Activated CD8-positive, alpha-beta memory T cell treated with anti-CD3 and anti-CD28 coated beads, Interleukin-2, amount 50 U/mL, for 1 hour (primary cell): Measurements from ENCODE around the gene PHF2.

Experiments
- DNase-seq: peaks from one replicate; pipeline ENCODE4 v3.0.0-alpha.2; 2020; ENCODE audit errors: extremely low read depth

The PHF2 gene

DNA sequence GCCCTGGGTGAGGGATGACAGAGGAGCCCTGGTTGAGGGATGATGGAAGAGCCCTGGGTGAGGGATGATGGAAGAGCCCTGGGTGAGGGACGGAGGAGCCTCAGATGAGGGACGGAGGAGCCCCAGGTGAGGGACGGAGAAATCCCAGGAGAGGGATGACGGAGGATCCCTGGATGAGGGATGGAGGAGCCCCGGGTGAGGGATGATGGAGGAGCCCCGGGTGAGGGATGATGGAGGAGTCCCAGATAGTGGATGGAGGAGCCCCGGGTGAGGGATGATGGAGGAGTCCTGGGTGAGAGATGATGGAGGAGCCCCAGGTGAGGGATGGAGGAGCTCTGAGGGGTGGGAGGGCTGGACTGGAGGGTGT, 10.9 kb downstream of the PHF2 start:
- DNase-seq, result no peak

DNA sequence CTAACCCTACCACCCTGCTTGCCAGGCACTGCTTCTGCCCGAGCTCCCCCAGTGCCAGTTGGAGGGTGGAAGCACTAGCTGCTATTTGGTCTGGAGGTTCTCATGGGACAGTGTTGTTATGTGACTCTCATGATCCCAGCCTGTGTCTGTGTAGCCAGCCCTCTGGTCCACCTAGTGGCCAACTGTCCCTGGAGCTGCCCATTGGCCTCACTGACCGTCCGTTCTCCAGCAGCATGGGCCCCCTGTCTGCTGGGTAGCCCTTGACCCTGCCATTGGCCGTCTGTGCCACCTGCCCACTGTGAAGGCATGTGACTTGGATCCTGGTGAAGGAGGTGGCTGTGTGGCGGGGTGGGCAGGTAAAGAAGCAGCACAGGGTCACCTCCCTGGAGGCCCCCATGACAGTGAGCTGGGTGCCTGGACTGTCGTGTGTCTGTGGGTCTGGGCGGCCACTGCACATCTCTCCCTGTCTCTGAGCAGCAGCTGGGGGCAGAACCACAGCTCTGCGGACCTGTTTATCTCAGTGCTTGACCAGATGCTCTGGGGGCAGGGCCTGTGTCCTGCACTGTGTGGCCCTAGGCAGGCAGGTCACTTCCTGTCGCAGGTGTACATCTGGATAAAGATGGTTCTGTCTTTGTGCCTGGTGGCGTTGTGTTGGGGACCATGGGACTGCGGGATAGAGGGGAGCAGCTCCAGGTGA, 11.4 kb downstream of the PHF2 start:
- no peak for DNase-seq

DNA sequence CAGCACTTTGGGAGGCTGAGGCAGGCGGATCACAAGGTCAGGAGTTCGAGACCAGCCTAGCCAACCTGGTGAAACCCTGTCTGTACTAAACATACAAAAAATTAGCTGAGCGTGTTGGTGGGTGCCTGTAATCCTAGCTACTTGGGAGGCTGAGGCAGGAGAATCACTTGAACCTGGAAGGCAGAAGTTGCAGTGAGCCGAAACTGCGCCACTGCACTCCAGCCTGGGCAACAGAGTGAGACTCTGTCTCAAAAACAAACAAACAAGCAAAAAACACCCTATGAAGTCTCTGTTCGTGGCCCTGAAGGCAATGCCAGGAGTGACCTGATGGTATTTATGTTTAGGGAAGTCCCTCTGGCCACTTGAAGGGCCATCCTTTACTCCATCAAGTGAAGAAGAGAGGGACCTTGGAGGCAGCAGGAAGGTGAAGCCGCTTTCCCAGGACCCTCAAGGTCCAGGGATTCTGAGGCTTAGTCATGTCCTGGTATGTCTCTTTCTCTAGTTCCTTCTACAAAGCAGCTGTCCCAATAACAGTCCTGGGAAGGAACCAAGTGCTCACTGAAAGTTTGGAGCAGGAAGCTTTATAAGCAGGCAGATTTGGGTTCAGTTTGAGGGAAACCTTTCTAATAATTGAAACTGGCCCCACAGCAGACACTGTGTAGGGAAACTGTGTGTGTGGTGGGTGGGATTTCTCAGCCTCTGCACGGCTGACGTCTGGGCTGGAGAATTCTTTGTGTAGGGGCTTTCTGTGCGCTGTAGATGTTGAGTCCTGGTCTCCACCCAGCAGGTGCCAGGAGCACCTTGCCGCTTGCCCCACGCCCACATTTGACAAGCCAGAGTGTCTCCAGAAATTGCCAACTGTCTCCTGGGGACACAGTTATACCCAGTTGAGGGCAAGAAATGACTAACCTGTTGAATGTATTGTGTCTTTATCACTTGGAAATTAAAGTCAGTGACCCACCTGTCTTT, 12.5 kb downstream of the PHF2 start:
- no peak for DNase-seq

DNA sequence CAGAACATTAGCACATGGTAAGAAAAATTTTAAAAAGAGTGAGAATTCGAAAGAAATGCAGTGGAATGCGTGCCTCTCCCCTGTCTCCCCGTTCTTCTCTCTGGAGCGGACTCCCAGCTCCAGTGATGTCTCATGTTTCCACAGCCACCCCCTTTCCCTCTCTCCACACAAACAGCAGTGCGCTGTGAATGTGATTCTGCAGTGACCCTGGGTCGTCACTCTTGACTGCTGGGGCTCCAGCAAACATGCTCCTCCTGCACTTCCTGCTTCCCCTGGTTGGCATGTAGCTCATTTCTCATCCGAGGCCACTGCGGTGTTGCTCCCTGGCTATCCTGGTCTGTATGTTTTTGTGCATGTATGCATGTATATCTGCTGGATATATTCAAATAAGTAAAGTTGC, 13.3 kb downstream of the PHF2 start:
- no peak for DNase-seq

DNA sequence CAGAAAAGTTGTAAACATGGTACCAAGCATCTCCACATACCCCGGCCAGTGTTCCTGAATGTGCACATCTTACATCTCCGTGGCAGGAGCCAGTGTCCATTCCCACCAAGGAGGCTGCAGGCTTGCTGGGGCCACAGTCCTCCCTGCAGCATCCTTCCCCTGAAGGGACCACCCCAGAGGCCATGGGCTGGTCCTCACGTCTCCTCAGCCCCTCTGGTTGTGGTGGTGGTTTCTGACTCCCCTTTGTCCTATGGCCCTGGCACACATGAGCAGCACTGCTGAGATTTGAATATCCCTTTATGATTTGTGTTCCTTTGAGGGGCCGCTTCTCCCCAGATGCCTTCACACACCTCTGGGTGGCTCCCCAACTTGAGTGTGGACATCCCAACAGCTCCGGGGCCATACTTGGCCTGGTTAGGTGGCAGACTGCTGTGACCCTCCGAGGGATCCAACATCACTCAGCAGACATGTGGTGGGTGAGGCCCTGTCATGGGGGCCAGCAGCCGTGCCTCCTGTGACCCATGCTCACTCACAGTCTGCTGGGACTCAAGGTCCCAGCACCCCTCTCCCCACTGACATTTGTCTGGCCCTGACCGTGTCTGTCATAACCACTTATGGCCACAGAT, 14.3 kb downstream of the PHF2 start:
- DNase-seq, result no peak

DNA sequence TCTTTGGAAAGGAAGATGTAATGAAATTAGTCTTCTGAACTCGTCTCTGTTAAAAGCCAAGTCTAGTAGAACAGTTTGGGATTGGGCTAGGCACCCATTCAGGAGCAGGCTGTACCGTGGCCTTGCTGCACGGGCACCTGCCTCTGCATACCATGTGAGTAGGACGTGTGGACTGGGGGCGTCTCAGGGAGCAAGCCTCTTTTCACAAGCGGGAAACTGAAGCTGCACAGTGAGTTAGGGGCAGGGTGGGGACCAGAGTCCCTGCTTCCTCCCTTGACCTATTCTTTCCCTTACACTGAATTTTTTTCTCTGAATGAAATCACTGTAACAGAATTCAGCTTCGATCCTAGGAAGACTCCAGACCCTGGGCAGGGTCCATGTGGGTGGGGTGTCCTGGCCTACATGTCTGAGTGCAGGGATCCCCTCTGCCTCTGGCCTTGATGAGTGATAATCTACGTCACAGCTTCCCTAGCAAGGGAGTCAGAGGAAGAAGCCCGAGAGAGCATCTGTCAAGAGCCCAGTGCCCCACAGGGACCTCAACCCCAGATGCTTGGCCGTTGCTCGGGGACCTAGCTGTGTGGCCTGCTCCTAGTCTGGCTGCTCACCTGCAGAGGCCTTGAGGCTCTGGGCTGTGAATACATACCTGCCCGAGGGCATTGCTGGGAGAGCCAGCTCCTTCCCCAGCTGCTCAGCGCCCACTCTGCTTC, 15.1 kb downstream of the PHF2 start:
- DNase-seq, result no peak

DNA sequence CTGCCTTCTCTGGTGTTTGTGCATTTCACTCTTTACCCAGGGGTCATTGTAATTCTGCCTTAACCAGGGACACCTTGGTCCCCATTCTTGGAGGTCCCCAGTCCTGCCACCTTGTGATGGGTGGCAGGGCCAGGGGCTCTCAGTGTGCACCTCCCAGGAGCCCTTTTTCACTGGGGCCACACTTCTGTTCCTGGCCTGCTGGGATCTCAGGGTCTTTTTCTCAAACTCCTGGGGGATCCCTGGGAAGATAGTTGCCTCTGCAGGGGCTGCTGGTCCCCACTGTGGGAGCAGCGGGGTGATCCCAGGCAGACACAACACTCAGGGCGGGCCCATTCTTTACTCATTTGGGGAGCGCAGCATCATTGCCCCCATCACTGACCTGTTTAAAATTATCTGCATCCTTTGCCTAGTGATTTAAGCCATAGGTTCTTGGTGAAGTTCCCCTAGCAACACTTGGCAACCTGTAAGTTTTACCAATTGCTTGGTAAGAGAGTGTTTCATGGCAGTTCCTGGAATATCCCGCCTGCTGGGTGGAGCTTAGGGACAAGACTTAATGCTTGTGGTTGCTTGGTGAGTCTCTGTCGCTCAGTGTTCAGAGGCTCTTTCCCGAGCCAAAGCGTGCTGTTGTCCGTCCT, 15.7 kb downstream of the PHF2 start:
- no peak for DNase-seq

DNA sequence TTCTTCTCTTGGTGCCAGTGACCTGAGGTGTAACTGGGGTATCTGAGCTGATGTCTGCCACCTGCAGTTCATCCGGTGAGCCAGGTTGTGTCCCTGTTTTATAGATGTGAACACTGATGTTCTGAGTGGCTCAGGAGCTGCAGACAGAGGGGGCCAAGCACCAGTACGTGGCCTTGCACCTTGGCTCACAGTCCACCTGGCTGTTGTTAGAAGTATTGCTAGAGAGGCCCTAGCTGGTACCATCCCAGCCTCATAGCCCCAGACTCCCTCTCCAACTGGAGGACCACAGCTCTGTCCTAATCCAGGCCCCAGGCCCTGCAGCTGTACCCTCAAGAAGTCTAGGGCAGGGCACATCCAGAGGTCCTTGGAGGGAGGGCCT, 16.2 kb downstream of the PHF2 start:
- no peak for DNase-seq

DNA sequence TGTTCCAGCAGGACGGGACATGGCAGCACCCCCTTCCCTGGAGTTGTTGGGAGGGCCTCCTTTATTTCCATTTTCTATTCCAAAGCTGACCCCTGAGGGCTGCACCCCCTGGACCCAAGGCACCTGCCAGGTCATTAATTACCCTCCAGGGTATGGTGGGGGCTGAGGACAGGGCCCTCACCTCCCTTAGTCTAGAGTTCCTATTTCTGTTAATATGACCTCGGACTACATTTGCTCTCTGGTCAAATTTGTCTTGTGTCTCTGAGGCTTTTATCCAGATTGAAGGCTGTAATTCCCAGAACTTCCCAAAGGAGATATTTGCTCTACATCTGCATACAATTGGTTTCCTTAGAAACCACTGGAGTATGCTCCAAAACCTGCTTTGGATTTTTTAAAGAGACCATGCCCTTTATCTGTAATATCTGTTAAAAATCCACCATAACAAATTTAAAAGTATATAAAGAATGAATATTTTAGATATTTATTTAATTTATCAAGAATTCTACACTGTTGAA, 16.8 kb downstream of the PHF2 start:
- no peak for DNase-seq

DNA sequence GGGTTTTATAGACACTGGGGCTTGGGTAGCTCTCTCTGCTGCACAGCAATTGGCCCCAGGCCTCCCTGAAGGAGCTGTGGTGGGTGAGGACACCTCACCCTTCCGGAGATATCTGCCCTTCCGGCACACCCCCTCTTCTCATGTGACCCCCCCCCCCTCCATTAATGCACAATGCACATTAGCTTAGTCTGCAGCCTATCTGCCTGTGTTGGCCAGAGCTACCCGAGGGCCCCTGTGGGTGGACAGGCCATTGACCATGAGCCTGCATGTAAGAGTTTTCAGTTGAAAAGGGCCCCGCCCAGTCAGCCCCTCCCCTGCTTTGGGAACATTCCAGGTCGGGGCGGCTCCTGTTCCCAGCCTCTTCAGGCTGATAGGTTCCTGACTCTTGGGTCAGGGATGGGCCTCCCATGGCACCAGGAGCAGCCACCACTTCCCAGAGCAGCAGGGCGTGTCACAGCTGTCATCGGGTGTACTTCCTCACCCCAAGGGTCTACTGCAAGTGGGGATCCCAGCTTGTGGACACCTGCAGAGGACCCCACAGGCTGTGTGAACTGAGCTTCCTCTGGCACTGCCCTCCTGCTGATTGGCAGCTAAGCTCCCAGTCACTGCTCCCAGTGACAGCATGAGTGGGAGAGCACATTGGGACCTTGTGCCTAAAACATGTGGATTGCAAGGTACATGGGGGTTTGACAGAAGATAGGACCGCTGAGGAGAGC, 17.8 kb downstream of the PHF2 start:
- no peak for DNase-seq

DNA sequence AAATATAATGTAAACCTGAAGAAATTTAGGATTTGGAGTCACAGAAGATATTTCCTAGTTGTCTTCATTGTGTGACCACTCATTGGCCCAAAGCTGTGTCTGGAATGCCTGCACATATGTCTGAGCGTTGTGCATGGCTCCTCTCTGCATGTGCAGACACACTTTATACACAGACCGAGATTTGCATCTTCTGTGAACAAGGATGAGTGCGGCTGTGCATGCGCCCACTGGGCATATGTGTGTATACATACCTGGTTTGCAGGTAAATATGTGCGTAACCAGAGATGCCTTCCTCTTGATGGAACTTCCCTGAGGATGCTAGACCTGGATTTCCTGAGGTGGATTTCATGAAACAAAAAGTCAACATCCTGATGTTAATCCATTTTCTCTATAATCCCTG, 19.1 kb downstream of the PHF2 start:
- no peak for DNase-seq

DNA sequence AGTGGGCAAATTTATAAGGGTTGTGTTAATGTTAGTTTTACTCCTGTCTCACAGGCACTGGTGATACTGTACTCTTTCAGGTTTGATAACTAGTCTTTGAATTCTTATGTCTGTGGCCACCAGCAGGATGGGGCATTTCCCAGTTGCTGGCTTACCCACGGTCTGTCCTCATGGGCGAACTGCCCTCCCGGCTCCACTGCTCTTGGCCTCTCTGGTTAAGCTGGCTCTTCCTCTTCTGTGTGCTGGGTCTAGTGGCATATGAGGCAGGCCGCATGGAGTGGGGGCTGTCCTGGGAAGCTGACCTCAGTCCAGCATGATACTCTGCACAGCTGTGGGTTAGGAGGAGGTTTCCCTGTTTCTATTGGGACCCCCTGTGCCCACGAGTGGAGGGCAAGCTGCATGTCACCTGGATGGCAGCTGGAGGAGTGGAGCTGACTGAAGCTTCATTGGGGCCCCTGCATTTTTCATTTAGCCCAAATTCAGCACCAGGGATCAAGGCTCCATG, 19.5 kb downstream of the PHF2 start:
- no peak for DNase-seq

DNA sequence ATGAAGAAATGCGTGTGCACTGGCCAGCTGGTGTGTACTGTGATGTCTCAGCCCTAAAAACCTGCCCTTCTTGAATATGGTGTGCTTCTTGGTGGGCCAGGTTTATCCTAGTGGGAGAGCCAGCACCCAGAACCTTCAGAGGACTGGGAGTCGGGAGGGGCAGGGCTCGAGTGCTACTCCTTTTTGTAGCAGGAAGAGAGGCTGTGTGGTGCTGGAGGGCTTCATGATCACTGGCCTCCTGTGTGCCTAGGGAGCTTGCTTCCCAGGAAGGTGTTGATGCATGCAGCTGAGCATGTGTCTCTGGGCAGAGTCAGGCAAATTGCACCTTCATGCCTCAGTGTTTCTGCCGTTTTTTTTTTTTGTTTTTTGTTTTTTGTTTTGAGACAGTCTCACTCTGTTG, 20.0 kb downstream of the PHF2 start:
- no peak for DNase-seq

DNA sequence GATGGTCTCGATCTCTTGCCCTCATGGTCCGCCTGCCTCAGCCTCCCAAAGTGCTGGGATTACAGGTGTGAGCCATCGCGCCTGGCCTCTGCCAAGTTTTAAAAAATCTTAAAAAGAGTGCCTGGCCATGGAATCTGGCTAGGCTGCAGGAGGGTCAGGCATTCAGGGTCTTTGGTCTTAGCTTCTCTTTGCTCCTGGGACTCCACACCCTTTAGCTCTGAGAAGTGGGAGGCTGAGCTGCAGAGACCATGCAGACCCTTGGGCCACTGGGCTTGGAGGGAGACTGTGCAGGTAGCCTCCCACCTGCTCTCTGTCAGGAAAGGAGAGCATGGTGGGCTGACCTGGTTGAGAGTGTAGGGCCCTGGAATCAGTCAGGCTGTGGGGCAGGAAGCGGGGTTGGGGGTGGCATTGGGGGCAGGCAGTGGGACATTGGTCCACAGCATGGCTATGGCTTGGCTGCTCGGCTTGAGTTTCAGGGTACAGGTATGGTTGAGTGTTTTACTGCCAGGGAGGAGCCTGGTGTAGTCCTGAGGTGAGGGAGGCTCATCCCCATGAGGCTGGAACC, 20.8 kb downstream of the PHF2 start:
- no peak for DNase-seq

DNA sequence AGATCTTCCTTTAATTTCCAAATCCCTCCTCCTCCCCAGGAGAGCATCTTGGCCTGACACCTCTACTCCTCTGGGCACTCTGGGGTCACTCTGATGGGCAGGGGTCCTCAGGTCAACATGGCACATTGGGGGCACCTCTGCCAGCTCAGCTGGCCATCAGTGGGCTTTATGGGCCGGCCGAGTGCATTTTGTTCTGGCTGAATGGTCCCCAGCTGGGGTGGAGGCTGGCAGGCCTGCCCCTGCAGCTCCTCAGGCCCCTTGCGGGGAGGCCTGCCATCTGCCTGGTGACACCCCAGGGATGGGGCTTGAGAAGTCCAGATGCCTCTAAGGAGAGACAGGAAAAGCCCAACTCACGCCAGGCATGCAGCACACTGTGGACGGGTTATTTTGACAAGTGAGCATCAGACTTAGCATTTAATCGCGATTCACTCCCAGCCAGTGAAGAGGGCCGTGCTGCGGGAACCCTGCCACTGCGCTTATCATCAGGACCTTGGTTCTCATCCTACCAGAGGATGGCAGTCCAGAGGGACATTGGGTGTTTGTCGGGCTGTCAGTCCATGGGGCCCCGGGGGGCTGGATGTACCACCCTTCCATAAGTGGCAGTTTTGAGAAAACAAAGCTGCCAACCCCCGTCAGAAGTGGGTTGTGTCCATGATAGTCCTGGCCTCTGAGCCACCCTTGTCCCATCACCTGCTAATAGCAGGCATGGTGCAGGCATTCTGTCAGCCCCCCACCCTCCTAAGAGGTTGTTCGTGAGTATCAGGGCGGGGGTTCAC, 21.7 kb downstream of the PHF2 start:
- no peak for DNase-seq

DNA sequence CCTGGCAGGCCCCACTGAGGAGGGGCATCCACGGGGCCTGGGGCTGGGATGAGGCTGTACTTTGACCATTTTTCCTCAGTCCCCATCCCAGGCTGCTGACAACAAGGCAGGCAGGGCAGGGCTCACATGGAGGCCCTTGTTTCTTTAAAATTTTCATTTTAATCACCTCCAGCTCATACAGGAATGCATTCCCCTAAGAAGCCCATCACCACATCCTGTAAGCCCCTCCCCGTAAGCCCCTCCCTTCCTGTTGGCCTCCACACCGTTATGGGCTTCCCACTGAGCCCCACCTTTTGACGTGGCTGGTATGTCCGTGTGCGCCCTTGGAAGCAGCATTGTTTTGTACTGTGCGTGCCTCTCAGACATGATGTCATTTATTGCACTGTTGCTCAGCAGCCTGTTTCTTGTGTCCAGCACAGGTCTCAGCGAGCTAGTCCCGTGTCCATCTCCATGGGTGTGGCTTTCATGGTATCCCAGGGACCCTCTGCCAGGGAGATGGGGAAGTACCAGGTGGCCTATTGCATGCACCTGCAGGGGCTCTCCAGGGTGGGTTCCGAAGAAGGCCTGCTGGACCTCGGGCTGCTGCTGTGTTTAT, 22.4 kb downstream of the PHF2 start:
- DNase-seq, result no peak

DNA sequence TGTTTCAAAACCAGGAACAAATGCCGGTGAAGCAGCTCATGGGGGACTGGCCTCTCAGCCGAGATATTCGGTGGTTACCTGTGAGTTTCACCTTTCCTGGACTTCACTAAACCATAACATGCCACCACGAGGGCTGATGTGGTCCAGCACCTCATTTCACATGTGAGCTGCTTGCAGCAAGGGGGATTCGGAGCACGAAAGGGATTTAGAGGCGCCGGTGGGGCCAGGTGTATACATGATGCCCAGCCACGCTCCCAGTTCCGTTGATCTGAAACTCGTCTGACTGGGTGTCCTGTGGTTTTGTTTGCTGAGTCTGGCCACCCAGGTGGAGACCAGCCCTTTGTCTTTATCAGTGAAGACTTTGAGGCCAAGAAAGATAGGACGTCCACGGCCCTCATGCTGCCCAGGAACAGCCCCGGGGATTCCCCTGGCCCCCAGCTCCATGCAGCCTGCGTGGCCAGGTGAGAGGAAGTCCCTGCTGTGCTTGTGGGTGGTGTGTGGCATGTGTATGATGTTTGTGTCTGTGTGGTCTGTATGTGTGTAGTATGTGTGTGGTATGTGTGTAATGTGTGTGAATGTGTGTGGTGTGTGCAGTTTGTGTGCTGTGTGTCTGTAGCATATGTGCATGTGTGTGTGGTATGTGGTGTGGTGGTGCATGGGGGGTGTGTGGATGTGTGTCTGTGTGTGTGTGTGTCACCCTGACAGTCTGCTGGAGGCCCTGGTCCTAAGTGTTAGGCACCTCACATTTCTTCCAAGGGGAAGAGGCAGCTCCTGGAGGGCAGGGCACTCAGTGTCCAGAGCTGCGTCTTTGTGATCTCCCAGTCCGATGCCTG, 23.4 kb downstream of the PHF2 start:
- DNase-seq, result no peak

DNA sequence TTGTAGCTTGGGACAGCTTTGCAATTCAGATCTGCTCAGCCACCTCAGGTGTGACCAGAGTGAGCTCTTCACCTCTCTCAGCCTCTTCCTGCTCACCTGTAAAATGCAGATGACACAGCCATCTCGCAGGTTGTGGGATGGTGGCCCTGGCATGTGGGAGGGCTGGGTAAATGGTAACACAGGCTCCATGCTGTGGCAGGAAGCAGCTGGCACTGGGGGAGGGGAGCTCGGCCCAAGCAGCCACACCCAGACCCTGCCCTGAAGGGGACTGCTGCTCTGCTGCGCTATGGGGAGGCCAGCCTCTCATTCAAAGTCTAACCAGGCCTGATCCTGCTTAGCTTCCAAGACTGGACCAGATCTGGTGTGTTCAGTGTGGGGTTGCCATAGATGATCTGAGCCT, 24.1 kb downstream of the PHF2 start:
- no peak for DNase-seq
